ENCODE results near the gene TRPV2. TPM values are rescaled to one million over a fixed set of nuclear protein-coding genes. Genes with fewer than 3 reads are reported as not detected.

Gene TRPV2
- total and polyA plus RNA-seq, 4 donors, result 12.6 to 105 (median 45.7) TPM

DNA sequence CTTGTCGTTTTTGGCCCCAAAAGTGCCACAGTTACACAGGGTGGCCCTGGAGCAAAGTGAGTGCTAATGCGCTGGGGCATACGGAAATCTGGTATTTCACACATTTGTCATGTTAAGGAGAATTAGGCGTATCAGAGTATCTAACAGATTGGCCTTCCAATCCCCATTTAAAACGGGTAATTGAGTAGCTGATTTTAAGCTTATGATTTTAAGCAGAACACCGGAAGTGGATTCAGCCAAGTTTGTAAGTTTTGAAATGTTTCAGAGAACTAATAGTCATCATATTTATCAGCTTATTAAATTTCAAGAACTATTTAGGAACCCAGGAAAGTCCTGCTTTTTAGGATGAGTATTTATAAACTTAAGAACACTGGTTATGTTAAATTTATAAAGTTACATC, 57.2 kb downstream of the TRPV2 start:
- H3K36me3 ChIP-seq (ENCODE audit: control insufficient read depth in 4 of 4, insufficient read depth in 4 of 4, low read length in 4 of 4), result no peaks in the 10 kb centered on the region
- peak in 2 of 3 donors; percentile 37 to 65 for DNase-seq
- TF ChIP-seq, protein P1, sequence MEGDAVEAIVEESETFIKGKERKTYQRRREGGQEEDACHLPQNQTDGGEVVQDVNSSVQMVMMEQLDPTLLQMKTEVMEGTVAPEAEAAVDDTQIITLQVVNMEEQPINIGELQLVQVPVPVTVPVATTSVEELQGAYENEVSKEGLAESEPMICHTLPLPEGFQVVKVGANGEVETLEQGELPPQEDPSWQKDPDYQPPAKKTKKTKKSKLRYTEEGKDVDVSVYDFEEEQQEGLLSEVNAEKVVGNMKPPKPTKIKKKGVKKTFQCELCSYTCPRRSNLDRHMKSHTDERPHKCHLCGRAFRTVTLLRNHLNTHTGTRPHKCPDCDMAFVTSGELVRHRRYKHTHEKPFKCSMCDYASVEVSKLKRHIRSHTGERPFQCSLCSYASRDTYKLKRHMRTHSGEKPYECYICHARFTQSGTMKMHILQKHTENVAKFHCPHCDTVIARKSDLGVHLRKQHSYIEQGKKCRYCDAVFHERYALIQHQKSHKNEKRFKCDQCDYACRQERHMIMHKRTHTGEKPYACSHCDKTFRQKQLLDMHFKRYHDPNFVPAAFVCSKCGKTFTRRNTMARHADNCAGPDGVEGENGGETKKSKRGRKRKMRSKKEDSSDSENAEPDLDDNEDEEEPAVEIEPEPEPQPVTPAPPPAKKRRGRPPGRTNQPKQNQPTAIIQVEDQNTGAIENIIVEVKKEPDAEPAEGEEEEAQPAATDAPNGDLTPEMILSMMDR (IDR thresholded peaks at IDR 0.05; ENCODE audit: control extremely low read depth, extremely low read depth), result no peak
- H3K27me3 ChIP-seq (ENCODE audit: control insufficient read depth in 3 of 3, insufficient read depth in 3 of 3, low read length in 2 of 3), result no peaks in the 10 kb centered on the region
- H3K4me3 ChIP-seq, result no peak overlapping the region
- peaks cover 0 to 2% (median 0%) of the 10 kb centered on the region in 4 donors for H3K9me3 ChIP-seq (ENCODE audit: control insufficient read depth in 4 of 4, insufficient read depth in 3 of 4, low read length in 3 of 4)
- ATAC-seq (ENCODE audit: insufficient read depth, low FRiP score), result no peak
- H3K9ac ChIP-seq (ENCODE audit: insufficient read depth in 1 of 2, low read length in 2 of 2), result no peak overlapping the region
- 85 to 94% methylated on average over 6 of the region's 6 CpGs for WGBS, 2 donors
- no peak overlapping the region for H3K27ac ChIP-seq (ENCODE audit: low read depth in 1 of 2, low read length in 1 of 2)
- H3K4me1 ChIP-seq (ENCODE audit: control insufficient read depth in 5 of 5, insufficient read depth in 5 of 5, low read length in 5 of 5), result peaks cover 0 to 16% (median 0%) of the 10 kb centered on the region in 5 donors

DNA sequence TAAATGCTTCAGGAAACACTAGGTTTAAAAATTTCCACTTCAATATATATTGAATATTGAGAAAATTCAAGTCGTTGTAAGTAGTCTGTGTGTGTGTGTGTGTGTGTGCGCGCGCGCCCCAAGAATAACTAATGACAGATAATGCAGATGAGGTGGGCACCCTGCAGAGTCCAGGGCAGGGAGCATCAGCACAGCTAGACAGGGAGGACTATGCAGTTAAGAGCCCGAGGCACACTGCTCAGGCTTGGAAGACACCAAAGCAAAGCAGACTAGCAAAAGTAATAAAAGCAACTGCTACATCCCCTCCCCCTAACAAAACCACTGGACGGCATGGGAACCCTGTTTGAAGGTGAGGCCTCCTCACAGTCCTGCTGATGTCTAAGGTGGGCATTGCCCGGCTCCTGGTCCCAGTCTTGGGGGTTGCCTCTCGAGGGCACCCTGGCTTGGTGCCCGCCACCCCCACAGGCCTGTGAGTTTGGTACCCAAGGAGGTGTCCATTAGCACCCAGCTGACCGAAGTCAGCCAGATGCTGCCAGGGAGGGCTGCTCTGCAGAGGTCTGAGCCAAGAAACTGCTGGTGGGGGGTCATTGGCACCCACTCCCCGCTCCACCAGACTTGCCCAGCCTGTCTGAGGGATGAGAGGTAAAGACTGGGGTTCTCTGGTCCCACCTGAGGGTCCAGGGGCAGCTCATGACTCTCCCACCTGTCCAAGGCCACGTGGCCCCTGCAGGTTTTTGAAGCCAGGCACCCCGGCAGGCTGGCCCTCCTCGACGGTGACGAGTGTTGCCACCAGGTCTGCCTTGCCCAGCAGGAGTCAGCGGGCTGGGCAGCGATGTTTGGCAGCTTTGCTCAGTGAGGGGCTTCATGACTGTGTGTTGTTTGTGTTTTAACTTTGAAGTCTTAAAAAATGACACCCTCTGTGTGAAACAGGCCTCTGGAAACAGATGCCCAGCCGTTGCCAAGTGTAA, 58.0 kb downstream of the TRPV2 start:
- 89 to 90% methylated on average over 20 of the region's 20 CpGs for WGBS, 2 donors
- Histone ChIP-seq H3K9me3 (ENCODE audit: control insufficient read depth in 4 of 4, insufficient read depth in 3 of 4, low read length in 3 of 4) (peaks cover 0 to 2% (median 0%) of the 10 kb centered on the region in 4 donors), H3K9ac (ENCODE audit: insufficient read depth in 1 of 2, low read length in 2 of 2) (no peak overlapping the region), H3K4me3 (no peak overlapping the region), H3K4me1 (ENCODE audit: control insufficient read depth in 5 of 5, insufficient read depth in 5 of 5, low read length in 5 of 5) (peaks cover 0 to 16% (median 1%) of the 10 kb centered on the region in 5 donors), H3K27ac (ENCODE audit: low read depth in 1 of 2, low read length in 1 of 2) (no peak overlapping the region), H3K27me3 (ENCODE audit: control insufficient read depth in 3 of 3, insufficient read depth in 3 of 3, low read length in 2 of 3) (no peaks in the 10 kb centered on the region), H3K36me3 (ENCODE audit: control insufficient read depth in 4 of 4, insufficient read depth in 4 of 4, low read length in 4 of 4) (no peaks in the 10 kb centered on the region)
- TF ChIP-seq, protein P1 (IDR thresholded peaks at IDR 0.05; ENCODE audit: control extremely low read depth, extremely low read depth), result no peak
- DNase-seq, result no peak
- no peak for ATAC-seq (ENCODE audit: insufficient read depth, low FRiP score)

DNA sequence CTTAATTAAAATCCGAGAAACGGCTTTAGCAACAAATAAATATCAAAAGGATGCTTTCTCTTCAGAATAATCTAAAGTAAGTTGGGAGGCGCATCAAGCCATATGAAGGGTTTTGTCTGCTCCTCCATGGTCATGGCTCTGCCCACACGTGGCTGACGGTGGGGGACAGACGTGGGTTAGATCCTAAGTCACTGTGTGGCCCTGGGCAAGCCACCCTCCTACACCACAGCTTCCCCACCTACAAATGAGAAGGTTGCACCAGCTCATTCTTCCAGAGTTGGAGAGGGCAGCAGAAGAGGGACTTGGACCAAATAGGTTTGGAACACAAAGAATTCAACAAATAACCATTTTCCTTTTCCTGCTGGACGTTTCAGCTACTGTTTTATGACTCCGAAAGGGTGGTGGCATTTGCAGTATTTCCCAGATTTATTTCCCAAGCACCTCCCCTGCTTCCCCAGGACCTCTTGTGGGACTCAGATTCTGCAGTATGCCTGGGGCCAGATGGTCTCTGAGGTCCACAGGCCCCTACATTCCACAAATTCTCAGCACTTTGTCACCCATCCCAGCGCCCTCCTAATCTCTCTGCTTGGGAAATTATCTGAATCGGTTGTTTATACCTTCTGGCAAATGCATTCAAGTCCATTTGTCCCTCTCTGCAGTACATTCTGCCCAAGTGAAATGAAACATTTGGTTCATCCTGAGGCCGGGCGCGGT, 58.8 kb downstream of the TRPV2 start:
- ATAC-seq (ENCODE audit: insufficient read depth, low FRiP score) (no peak), DNase-seq (no peak)
- H3K4me3 ChIP-seq, result no peak overlapping the region
- peaks cover 0 to 2% (median 0%) of the 10 kb centered on the region in 4 donors for H3K9me3 ChIP-seq (ENCODE audit: control insufficient read depth in 4 of 4, insufficient read depth in 3 of 4, low read length in 3 of 4)
- WGBS, 2 donors, result 83 to 88% methylated on average over 13 of the region's 13 CpGs
- H3K9ac ChIP-seq (ENCODE audit: insufficient read depth in 1 of 2, low read length in 2 of 2), result no peak overlapping the region
- H3K27me3 ChIP-seq (ENCODE audit: control insufficient read depth in 3 of 3, insufficient read depth in 3 of 3, low read length in 2 of 3), result no peaks in the 10 kb centered on the region
- TF ChIP-seq, protein P1 (IDR thresholded peaks at IDR 0.05; ENCODE audit: control extremely low read depth, extremely low read depth), result no peak
- H3K4me1 ChIP-seq (ENCODE audit: control insufficient read depth in 5 of 5, insufficient read depth in 5 of 5, low read length in 5 of 5), result peaks cover 0 to 16% (median 1%) of the 10 kb centered on the region in 5 donors
- no peak overlapping the region for H3K27ac ChIP-seq (ENCODE audit: low read depth in 1 of 2, low read length in 1 of 2)
- no peaks in the 10 kb centered on the region for H3K36me3 ChIP-seq (ENCODE audit: control insufficient read depth in 4 of 4, insufficient read depth in 4 of 4, low read length in 4 of 4)
